HCT116 (cell line): Measurements from ENCODE around the gene IQSEC3.

ENCODE experiments used
- CTCF ChIP-seq, 3 experiments: fragments of 200-600 bp in 1 of 3; sonication (generic) in 1 of 3; IDR thresholded peaks in 2 of 3; conservative IDR thresholded peaks in 1 of 3; 2 replicates each; pipeline ENCODE4 v1.5.1; 2012 to 2017; ENCODE audit warnings: low read depth in 2 of 3, low read length in 2 of 3, antibody characterized with exemption in 1 of 3, borderline replicate concordance in 1 of 3, control low read depth in 1 of 3, mild to moderate bottlenecking in 1 of 3, mixed read lengths in 1 of 3, mixed run types in 1 of 3, moderate library complexity in 1 of 3; ENCODE audit not compliant: insufficient read depth in 1 of 3
- EZH2phosphoT487 ChIP-seq: fragments of 200-600 bp; IDR thresholded peaks from 2 replicates; pipeline ENCODE4 v1.6.1; 2018; ENCODE audit warnings: antibody characterized with exemption, borderline replicate concordance
- POLR2A ChIP-seq: IDR thresholded peaks from 2 replicates; pipeline ENCODE4 v1.7.0; 2011; ENCODE audit warnings: borderline replicate concordance; ENCODE audit not compliant: insufficient read depth, insufficient read length; ENCODE audit errors: extremely low read depth
- REST ChIP-seq: IDR thresholded peaks from 2 replicates; pipeline ENCODE4 v1.6.1; 2012; ENCODE audit warnings: low read depth

- no peak for TF ChIP-seq POLR2A
- no peak for TF ChIP-seq EZH2phosphoT487
- TF ChIP-seq REST: no peak
- TF ChIP-seq CTCF (IDR thresholded peaks at IDR 0.05 in 2 of 3, conservative IDR thresholded peaks at IDR 0.05 in 1 of 3; ENCODE audit: borderline replicate concordance in 1 of 3, insufficient read depth in 1 of 3, low read depth in 2 of 3, low read length in 2 of 3): no peak
Observed at GRCh38 chr12:221736-222135, 155.2 kb downstream of the IQSEC3 start.
